Measurements from ENCODE around the gene S100A5.
"Not testable (repeated sequence)": the region's sequence is repeated elsewhere in the genome, so short reads cannot be mapped to it uniquely, and the experiment has no call there.

The S100A5 gene

GRCh38 chr1:153540394-153541361 is at the start of gene S100A5:
Gene S100A5 (minus strand): TSS chr1:153540934. CDS start chr1:153540191, 743 bp downstream.
- DNase-seq (ENCODE audit: low read depth): no peak

- no peak for DNase-seq (ENCODE audit: low read depth)
Observed at GRCh38 chr1:153588482-153588881, 47.7 kb upstream of the S100A5 start.

- DNase-seq (ENCODE audit: low read depth): not testable (repeated sequence)
Observed at GRCh38 chr1:153588033-153588432, 47.3 kb upstream of the S100A5 start.

GRCh38 chr1:153587314-153587713 is 46.6 kb upstream of the S100A5 start:
- DNase-seq (ENCODE audit: low read depth): no peak

- DNase-seq (ENCODE audit: low read depth): no peak
Observed at GRCh38 chr1:153586347-153586746, 45.6 kb upstream of the S100A5 start.

GRCh38 chr1:153585006-153585405 is 44.3 kb upstream of the S100A5 start:
- DNase-seq (ENCODE audit: low read depth): no peak

- DNase-seq (ENCODE audit: low read depth): no peak
Observed at GRCh38 chr1:153583976-153584375, 43.2 kb upstream of the S100A5 start.

- not testable (repeated sequence) for DNase-seq (ENCODE audit: low read depth)
Observed at GRCh38 chr1:153583514-153583913, 42.8 kb upstream of the S100A5 start.

DNA sequence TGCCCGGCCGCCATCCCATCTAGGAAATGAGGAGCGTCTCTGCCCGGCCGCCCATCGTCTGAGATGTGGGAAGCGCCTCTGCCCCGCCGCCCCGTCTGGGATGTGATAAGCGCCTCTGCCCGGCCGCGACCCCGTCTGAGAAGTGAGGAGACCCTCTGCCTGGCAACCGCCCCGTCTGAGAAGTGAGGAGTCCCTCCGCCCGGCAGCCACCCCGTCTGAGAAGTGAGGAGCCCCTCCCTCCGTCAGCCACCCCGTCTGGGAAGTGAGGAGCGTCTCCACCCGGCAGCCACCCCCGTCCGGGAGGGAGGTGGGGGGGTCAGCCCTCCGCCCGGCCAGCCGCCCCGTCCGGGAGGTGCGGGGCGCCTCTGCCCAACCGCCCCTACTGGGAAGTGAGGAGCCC is 42.1 kb upstream of the S100A5 start:
- not testable (repeated sequence) for DNase-seq (ENCODE audit: low read depth)

GRCh38 chr1:153578936-153579335 is 38.2 kb upstream of the S100A5 start:
- DNase-seq (ENCODE audit: low read depth): no peak

GRCh38 chr1:153578490-153578889 is 37.8 kb upstream of the S100A5 start:
- no peak for DNase-seq (ENCODE audit: low read depth)

DNA sequence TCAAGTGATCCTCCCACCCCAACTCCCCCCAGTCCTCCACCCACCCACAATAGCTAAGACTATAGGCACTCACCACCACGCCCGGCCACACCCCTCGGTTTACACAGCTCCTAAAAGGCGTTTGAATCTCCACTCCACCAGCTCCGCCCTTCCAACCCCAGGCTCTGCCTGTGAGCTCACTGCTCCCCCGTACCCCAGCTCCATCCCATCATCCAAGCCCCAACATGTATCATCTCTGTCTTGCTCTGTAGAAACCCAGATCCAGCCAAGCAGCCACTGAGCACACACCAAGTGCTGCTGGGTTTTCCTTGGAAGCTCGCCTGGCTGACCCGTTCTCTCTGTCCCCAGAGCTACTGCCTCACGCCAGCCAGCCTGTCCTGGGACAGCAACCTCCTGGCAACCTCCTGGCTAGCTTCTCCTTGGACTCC is 36.9 kb upstream of the S100A5 start:
- no peak for DNase-seq (ENCODE audit: low read depth)

DNA sequence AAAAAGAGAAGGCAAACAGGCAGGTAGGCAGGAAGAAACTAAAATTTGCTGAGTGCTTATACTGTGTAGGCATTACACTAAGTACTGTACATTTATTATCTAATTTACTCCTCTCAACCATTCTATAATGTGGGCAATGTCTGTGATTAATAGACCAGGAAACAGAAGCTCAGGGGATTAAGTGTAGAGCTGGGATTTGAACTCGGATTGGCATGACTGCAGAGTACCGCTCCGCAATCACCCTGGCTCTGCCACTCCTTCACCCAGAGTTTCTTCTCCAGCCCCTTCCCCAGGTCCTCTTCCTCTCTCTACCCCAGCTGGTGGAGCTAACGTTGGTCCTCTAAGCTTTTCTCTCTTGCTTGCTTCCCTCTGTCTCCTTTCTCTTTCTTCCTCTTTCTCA is 36.4 kb upstream of the S100A5 start:
- DNase-seq (ENCODE audit: low read depth): no peak

DNA sequence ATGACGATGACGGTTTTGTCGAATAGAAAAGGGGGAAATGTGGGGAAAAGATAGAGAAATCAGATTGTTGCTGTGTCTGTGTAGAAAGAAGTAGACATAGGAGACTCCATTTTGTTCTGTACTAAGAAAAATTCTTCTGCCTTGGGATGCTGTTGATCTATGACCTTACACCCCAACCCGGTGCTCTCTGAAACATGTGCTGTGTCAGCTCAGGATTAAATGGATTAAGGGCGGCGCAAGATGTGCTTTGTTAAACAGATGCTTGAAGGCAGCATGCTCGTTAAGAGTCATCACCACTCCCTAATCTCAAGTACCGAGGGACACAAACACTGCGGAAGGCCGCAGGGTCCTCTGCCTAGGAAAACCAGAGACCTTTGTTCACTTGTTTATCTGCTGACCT is 34.8 kb upstream of the S100A5 start:
- DNase-seq (ENCODE audit: low read depth): not testable (repeated sequence)

DNA sequence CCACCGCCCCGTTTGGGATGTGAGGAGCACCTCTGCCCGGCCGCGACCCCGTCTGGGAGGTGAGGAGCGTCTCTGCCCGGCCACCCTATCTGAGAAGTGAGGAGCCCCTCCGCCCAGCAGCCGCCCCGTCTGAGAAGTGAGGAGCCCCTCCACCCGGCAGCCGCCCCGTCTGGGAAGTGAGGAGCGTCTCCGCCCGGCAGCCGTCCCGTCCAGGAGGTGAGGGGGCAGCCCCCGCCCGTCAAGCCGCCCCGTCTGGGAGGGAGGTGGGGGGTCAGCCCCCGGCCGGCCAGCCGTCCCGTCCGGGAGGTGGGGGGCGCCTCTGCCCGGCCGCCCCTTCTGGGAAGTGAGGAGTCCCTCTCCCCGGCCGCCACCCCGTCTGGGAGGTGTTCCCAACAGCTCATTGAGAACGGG is 34.4 kb upstream of the S100A5 start:
- not testable (repeated sequence) for DNase-seq (ENCODE audit: low read depth)

GRCh38 chr1:153573351-153573750 is 32.6 kb upstream of the S100A5 start:
- no peak for DNase-seq (ENCODE audit: low read depth)

GRCh38 chr1:153572569-153573015 is 31.9 kb upstream of the S100A5 start:
- peak; percentile 20 for DNase-seq (ENCODE audit: low read depth)

GRCh38 chr1:153571706-153572105 is 31.0 kb upstream of the S100A5 start:
- no peak for DNase-seq (ENCODE audit: low read depth)

GRCh38 chr1:153570874-153571273 is 30.1 kb upstream of the S100A5 start:
- no peak for DNase-seq (ENCODE audit: low read depth)

GRCh38 chr1:153569465-153569864 is 28.7 kb upstream of the S100A5 start:
- DNase-seq (ENCODE audit: low read depth): no peak

- peak; percentile 73 for DNase-seq (ENCODE audit: low read depth)
Observed at GRCh38 chr1:153568367-153569099, 27.8 kb upstream of the S100A5 start.

DNA sequence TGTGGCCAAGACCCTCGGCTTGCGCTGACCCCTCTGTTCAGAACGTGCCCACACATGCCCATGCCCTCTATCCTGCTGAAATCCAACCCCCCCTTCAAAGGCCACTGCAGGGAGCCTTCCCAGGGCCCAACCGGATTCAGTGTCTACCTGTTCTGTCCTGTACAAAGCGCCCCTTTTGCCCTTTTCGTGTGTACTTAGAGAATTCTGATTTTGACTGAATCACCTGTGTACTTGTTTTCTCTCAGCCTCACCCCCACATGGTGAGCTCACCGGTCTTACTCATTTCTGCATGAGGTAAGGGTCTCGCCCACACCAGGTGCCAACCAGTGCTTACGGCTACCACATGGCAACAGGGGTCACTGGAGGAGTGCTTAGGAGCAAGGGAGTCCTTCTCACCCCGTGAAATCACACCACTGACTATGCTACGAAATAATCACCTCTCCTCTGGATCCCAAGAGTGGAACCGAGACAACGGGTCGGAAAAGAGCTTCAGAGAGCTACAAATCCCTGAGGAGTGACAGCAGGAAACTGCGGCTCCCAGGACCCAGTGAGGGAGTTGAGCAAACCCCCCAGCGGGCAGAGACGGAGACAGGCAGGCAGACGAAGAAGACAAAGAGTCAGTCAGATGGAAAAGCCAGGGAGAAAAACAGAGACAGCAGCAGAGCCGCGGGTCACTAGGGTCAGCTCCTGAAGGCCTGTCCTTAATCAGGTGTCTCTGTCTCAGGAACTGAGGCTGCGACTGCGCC is 27.1 kb upstream of the S100A5 start:
- DNase-seq (ENCODE audit: low read depth): no peak
